Amniotic epithelial cell (primary cell): ENCODE measurements around the gene SPNS3.

Experiments used
- DNase-seq: peaks from one replicate; pipeline ENCODE4 v3.0.0-alpha.2; 2010; ENCODE audit warnings: low read depth

The SPNS3 gene

GRCh38 chr17:4427505-4427904, 6.2 kb upstream of the SPNS3 start:
- DNase-seq, result no peak

GRCh38 chr17:4436381-4436780, 2.6 kb downstream of the SPNS3 start:
- no peak for DNase-seq

DNA sequence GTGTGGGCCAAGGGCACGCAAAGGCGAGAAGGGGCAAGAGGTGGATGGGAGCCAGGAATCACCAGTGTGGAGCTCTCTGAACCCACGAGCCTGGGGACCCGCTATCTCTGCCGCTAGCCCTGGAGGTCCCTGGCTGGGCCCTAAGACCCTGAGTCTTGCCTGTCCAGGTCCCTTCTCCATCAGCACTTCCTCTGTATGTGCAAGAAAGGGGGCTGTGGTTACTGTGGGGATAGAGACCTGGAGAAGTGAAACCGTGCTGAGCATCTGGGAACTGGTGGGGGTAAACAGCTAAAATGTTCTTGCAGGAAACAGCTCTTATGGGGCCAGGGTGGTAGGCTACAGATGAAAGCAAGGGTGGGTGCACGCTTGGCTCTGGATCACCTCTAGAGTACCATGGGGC, 3.1 kb downstream of the SPNS3 start:
- DNase-seq, result no peak

GRCh38 chr17:4438162-4438944, 4.6 kb downstream of the SPNS3 start:
- DNase-seq, result no peak

DNA sequence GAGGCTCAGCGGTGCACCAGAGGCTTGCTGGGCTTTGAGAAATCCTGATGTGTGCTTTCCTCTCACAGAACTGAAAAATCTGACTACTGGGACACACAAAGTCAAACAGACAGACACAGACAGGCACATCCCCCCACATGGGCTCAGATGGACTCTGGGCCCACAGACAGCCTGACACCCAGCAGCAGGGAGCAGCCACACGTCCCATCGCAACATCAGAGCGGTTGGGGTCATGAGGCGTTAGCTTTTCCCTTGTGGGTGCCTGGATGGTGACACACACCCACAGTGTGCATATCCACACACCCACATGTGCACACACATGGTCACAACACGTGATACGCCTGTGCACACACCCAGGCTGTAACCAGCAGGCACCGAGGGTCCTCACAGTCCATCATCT, 6.3 kb downstream of the SPNS3 start:
- DNase-seq, result no peak

GRCh38 chr17:4440690-4441686, 7.2 kb downstream of the SPNS3 start:
- peak; percentile 77 for DNase-seq

DNA sequence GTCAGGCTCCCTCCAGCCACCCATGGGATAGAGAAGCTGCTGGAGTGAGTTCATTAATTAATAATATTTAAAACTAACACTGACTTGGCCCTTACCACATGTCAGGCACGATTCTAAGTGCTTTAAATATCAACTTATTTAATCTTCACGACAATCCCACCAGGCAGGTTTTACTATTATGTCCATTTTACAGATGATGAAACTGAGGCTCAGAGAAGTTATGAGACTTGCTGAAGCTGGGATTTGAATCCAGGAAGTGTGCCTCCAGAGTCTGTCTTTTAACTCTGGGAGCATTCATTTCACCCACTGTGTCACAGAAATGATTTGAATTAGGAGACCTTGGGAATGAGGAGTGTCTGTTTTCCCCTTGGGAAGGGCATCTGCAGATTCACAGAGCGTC, 8.8 kb downstream of the SPNS3 start:
- DNase-seq, result no peak

- no peak for DNase-seq
These were observed 9.7 kb downstream of the SPNS3 start for GRCh38 chr17:4443476-4443875.

GRCh38 chr17:4444782-4445473, 11.2 kb downstream of the SPNS3 start:
- peak; percentile 53 for DNase-seq

DNA sequence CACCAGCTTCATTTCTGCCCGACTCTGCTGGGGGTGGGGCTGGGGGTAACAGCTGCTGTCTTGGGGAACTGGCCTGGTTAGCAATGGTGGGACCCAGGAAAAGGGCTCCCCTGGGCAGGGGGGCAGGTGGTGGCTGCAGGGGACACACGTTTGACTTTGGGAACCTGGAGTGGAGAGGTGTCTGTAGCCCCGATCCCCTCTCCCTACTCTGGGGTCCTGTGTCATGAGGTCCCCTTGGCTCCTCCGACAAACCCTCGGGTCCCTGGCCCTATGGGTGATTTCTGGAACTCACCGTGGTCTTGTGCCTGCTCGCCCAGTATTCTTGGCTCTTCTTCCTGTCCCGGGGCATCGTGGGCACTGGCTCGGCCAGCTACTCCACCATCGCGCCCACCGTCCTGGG, 12.0 kb downstream of the SPNS3 start:
- no peak for DNase-seq

DNA sequence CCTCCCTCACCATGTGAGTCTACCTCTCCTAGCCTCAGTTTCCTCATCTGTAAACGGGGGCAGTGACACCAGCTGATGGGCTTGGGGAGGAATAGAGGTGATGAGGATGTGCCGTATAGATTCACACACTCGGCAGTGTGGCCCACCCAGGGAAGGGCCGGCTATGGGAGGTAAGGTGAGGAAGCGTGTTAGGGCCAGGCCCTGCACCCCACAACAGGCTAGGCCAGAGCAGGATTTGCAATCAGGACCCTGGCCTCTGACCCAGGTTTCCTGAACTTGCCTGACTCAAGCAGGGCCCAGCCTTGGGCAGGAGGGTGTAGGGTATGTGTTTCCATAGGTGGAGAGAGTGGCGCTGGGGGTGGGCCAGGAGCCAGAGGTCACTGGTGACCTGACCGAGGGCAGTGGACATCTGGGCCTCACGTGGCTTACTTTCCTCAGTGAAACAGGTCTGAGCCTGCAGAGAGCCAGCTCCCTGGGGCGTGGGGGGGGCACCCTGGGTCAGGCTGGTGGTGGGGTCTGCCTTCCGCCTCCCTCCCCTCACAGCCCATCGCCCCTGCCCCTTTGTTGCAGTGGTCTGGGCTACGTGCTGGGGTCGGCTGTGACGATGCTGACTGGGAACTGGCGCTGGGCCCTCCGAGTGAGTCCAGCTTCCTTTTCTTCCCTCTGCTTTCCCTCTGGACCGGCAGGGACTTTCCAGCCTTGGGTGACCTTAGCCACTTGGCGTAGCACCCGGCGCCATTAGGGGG, 12.8 kb downstream of the SPNS3 start:
- no peak for DNase-seq

GRCh38 chr17:4448197-4448980, 14.6 kb downstream of the SPNS3 start:
- no peak for DNase-seq

- DNase-seq, result no peak
These were observed 16.0 kb downstream of the SPNS3 start for GRCh38 chr17:4449736-4450135.

- DNase-seq, result no peak
These were observed 17.1 kb downstream of the SPNS3 start for GRCh38 chr17:4450710-4451316.

DNA sequence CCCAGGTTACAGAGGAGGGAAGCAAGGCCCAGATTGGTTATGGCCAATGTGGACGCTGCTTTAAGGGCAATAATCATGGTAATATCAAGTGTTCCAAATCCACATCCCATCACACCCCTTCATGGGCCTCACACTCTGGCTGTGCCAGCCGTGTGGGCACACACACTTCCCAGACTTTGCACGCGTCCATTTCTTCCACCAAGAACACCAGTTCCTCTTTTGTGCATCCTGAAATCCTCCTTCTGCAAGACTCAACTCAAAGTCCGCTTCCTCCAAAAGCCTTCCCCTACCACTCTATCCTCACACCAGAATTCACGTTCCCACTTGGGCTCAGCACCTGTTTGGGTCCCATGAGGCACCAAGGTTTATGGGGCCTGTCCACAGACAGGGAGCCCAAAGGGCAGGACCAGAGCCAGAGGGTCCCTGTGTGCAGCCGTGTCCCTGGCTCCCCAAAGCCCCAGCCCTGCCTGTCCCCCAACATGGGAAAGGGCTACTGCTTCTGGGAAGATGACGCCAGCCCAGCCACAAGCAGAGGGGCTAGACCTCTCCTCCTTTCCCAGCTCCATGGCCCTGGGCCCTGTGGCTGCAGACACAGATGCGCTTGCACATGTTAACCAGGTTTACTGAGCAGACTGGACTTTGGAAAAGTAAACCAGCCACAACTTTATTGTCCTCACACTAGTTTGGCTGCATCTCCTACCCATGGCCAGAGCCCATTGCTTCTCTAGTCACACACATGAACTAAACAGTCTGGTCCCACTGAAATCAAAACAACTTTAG, 20.3 kb downstream of the SPNS3 start:
- DNase-seq, result no peak

DNA sequence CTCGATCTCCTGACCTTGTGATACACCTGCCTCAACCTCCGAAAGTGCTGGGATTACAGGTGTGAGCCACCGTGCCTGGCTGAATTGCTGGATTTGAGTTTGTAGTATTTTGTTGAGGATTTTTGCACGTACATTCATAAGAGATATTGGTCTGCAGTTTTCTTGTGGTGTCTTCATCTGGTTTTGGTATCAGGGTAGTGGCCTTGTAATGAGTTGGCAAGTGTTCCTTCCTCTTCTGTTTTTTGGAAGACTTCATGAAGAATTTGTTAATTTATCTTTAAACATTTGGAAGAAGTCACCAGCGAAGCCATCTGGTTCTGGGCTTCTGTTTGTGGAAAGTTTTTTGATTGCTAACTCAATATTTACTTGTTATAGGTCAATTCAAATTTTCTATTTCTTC, 26.9 kb downstream of the SPNS3 start:
- no peak for DNase-seq

DNA sequence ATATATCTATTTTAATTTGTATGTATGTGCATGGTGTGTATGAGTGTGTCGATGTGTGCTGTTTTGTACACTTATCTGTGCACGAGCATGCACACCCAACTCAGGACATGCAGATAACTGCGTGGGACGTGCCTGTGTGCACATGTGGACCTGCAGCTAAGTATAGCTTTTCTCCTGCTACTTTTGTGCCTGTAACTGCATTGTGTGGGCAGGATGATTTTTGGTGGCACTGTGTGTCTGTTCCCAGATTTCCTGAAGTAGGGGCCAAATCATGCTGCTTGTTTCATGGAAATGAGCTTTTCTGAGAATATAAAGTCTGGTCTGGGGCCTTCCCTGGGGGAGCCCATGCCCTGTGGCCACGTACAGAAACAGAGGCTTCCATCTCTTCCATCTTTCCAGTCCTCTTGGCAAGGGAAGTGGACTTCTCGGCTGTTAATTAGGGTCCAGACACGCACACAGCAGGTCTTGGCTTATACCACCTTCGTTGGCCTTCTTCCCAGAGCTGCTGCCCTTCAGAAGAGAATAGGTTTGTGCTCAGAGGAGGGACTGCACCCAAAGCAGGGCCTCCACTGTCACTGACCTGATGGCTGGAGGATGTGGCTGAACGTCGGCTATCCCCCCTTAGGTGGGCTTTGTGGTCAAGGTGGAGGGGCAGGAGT, 30.2 kb downstream of the SPNS3 start:
- DNase-seq, result no peak

GRCh38 chr17:4465786-4466185, 32.0 kb downstream of the SPNS3 start:
- no peak for DNase-seq

DNA sequence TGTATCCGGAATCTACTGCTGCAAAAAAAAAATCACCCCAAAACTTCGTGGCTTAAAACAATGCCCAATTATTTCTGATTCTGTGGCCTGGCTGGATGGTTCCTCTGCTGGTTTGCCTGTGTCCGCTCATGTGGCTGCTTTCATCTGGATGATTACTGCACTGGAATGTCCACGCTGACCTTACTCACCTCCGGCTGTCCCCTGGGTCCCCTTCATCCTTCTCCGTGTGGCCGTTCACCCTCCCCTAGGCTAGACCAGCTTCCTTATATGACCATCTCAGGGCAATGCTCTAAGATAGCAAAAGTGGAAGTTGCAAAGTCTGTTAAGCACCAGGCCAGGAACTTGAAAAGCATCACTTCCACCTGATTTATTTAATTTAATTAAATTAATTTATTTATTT, 33.5 kb downstream of the SPNS3 start:
- no peak for DNase-seq
